GM21515 (cell line): ENCODE measurements around the gene C10orf71.

Source experiments
- ATAC-seq: cut with Tn5 transposase; IDR thresholded peaks from one replicate; pipeline ENCODE4 v1.9.1; 2021; ENCODE audit not compliant: unreplicated experiment

Gene C10orf71

DNA sequence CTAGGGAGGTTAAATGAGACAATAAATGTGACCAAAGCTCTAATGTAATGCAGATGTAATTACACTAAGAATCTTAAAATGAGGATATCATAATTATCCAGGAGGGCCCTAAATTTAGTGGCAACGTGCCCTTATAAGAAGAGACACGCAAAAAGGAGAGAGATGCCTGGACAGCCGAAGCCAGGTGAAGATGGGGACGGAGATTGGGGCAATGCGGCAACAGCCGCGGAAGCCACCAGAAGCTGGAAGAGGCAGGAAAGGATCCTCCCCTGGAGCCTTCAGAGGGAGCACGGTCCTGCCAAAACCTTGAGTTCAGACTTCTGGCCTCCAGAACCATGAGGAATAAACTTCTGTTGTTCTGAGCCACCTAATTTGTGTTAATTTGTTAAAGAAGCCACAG, 25.3 kb upstream of the C10orf71 start:
- ATAC-seq = no peak

- no peak for ATAC-seq
These were observed 24.1 kb upstream of the C10orf71 start for GRCh38 chr10:49274886-49275285.

DNA sequence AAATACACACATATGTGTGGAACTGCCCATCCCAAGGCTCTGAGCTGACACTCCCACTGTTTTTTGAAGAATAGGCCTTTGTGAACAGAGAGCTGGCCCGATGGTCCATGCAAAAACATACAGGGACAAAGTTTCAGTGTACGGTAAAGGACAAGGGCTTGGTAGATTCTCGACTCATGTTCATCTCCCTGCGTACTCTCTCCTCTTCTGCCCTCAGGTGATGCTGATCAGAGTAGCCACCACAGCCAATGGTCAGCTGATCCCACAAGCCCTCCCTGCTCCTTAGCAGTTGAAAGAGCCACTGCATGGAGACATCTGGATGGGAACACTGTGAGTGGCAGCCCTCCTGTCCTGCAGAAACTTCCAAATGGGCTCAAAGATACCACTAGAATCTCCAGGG, 23.1 kb upstream of the C10orf71 start:
- ATAC-seq = no peak

DNA sequence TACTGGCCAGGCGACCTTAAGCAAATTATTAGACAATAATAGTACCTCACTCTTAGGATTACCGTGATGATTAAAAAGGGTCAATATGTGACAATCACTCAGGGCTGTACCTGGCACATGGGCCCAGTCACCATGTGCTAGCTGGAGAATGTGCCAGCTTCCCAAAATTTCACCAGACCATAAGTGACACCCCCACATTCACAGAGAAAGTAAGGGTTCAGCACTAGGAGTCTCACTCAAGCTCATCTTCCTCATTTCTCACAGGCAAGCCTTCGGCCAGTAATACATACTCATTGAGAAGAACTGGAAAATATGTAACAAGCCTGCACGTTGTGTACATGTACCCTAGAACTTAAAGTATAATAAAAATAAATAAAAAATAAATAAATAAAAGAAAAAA, 22.4 kb upstream of the C10orf71 start:
- ATAC-seq = no peak

- ATAC-seq = no peak
These were observed 21.0 kb upstream of the C10orf71 start for GRCh38 chr10:49277973-49278372.

- no peak for ATAC-seq
These were observed 20.4 kb upstream of the C10orf71 start for GRCh38 chr10:49278497-49278981.

GRCh38 chr10:49279015-49279880, 19.7 kb upstream of the C10orf71 start:
- ATAC-seq = no peak

DNA sequence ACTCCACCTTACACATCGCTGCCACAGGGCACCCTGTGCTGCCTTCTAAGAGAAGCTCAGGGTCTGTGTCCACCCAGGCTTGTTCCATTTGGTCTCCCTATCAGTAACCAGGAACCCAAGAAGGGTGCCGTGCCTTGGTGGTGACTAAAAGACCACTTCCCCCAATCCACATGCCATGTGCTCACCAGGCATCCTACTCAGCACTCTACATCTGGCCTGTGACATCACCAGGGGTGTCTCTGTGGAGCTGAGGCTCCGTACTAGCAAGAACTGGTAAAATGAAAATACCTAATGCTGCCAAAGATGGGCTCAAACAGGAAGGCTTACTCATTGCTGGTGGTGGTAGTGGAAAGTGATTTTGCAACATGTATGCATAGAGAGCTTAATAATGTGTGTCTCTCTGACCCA, 19.0 kb upstream of the C10orf71 start:
- no peak for ATAC-seq

DNA sequence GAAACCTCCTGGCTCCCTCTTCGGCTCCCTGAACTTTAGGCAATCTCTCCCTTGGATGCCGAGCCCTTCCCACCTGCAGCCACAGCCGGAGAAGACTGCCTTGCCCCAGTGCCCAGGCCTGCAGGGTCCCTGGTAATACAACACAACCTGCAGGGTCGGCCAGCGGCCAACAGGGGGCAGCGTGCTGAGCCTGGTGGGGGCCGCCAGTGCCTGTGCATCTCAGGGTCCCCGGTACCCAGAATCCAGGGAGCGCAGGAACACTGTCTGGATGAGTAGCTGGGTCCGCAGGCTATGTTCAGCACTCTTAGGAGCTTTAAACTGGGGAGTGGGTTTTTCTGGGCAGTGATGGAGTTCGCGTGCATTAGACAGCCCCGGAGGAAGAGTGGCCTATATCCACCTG, 17.5 kb upstream of the C10orf71 start:
- no peak for ATAC-seq

DNA sequence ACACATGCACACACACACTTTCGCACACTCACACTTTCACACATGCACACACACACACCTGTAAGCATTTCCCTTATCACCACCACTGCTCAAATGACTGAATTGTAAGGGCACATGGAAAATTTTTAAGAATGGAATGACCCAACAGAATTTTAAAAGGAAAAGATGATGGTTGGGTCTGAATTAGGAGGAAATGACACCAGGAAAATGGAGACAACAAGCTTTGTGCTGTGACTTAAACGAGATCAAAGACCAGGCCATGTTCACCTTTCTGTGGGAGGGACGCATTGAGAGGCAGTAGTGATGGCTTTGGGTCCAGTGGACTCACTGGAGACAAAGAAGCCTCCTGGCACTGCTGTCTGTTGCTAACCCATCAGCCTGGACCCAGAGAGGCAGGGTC, 16.7 kb upstream of the C10orf71 start:
- no peak for ATAC-seq

DNA sequence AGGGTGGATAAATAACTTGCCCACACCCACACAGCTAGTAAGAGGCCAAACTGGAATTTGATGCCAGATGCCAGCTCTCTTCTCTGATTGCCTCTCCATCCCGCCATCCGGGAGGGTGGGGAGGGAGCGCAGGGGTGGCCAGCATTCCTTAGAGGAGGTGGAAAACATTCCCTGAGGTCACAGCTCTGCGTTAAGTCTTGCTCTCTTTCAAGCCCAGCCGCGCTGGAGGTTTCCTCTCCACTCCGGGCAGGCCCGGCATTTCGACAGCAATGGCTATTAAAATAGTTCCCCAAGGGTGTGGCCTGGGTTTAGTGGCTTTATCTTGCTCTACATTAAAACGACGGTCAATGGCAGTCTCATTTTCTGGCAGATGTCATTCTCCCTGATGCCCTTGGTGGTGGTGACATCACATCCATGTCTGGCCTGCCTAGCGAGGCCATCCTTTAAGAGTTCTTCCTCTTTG, 16.1 kb upstream of the C10orf71 start:
- no peak for ATAC-seq

DNA sequence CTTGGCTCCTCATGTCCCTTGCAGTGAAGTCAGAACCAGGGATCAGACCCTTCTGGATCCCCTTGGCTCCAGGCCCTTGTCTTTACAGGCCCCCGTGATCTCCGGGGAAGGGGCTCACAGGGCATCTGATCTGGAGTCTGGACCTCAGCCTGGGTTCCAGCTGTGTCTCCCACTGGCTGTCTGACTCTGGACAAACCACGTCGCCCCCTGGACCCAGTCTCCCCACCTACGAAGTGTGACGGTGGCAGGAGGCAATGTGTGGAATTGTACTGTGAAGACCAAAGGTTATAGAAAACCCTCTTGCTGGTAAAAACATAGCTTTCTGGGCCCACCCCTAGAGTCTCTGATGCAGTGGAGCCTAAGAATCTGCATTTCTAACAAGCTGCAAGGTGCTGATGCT, 15.5 kb upstream of the C10orf71 start:
- no peak for ATAC-seq

DNA sequence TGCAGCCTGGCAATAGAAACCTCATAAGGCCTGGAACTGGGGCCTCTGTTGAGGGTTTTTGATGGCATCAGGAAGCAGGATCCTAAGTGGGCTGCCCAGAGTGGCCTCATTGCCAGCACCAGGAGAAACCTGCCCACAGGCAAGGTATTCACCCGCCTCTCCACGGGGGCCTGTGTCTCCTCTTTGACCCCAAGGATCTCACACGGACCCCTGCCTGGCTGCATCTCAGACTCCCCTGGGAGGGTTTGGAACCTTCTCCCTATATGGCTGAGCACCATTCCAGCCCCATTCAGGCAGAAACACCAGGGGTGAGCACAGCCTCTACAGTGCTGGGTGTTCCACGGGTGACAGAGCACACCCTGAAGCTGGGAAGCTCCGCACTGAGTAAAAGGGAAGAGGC, 14.6 kb upstream of the C10orf71 start:
- no peak for ATAC-seq

DNA sequence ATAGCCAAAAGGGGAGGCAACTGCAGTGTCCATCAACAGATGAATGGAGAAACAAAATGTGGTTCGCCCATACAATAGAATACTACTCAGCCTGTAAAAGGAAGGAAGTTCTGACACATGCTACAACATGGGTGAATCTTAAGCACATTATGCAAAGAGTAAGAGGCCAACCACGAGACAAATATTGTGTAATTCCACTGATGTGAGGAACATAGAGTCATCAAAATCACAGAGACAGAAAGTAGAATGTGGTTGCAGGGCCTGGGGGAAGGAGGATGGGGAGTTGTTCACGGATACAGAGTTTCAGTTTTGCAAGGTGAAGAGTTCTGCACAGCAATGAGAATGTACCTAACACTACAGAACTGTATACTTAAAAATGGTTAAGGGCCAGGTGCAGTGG, 13.7 kb upstream of the C10orf71 start:
- ATAC-seq = no peak

- ATAC-seq = no peak
These were observed 12.3 kb upstream of the C10orf71 start for GRCh38 chr10:49286686-49287085.

DNA sequence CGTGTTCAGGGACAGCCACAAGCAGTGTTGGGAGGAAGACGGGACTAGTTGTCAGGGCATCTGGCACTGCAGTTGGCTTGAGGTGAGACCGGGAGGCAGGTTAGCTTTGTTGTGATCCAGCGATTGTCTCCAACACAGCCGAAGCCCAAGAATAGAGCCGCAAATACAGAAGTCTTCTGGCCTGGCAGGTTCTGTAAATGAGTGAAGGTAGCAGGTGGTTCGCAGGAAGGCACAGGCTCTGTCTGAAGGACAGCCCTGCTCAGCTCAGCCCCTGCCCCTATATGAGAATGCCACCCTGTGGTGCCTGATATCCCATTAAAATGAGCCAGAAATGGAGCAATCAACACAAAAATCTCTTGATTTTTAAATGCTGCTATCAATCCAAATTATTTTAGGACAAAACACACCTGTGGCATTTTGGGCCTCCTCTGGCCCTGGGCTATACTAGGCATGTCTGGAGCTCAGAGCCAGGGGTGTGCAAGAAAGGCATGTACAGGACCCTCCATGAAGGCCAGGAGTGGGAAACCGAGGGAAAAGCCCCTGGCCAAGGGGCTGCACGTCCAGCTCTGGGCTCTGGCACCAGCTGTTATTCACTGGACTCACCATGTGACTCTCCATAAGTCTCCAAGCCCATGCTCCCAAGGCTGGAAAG, 11.2 kb upstream of the C10orf71 start:
- no peak for ATAC-seq

GRCh38 chr10:49288341-49289065, 10.5 kb upstream of the C10orf71 start:
- no peak for ATAC-seq

GRCh38 chr10:49289480-49289879, 9.5 kb upstream of the C10orf71 start:
- no peak for ATAC-seq

DNA sequence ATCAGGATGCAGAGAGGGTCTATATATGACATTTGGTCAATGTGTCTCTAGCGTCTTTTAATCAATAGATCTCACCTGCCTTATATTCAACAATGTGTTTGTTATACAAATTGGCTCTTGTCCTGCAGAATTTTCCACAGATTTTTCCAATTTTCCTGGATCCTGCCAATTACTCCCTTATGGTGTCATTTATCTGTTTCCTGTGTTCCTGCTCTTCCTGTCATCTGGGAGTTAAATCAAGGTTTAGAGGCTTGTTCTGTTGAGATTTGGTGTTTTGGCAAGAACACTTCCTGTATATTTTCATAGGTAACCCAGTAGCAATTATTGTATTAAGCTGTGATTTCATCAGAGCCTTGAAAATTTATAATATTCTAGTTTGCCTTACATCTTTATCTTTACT, 8.8 kb upstream of the C10orf71 start:
- no peak for ATAC-seq

GRCh38 chr10:49290607-49291006, 8.4 kb upstream of the C10orf71 start:
- ATAC-seq = no peak

GRCh38 chr10:49292565-49293207, 6.3 kb upstream of the C10orf71 start:
- ATAC-seq = no peak
